ENCODE results near the gene SEC22B.
"Not testable (repeated sequence)": the region's sequence is repeated elsewhere in the genome, so short reads cannot be mapped to it uniquely, and the experiment has no call there.

The SEC22B gene

GRCh38 chr1:120144169-120144568 is 32.2 kb downstream of the SEC22B start:
- H3K27ac ChIP-seq (ENCODE audit: insufficient read depth in 1 of 2, low read depth in 1 of 2, low read length in 2 of 2, poor library complexity in 1 of 2, severe bottlenecking in 2 of 2); POLR2A ChIA-PET: not testable (repeated sequence)
- WGBS (ENCODE audit: insufficient coverage): no CpG with 5 or more reads among the region's 2 CpGs

GRCh38 chr1:120143334-120143733 is 33.0 kb downstream of the SEC22B start:
- H3K27me3 ChIP-seq (replicated peaks in 2 of 5; ENCODE audit: control insufficient read depth in 4 of 5, insufficient read depth in 5 of 5, low read length in 4 of 5); H3K27ac ChIP-seq (ENCODE audit: insufficient read depth in 1 of 2, low read depth in 1 of 2, low read length in 2 of 2, poor library complexity in 1 of 2, severe bottlenecking in 2 of 2); CTCF ChIA-PET; H3K4me3 ChIP-seq (ENCODE audit: control insufficient read depth in 1 of 7, extremely low read depth in 1 of 7, insufficient read depth in 4 of 7, low read depth in 2 of 7, low read length in 6 of 7); H3K9me3 ChIP-seq (ENCODE audit: control extremely low read depth in 1 of 5, control insufficient read depth in 4 of 5, insufficient read depth in 2 of 5, low read depth in 1 of 5, low read length in 4 of 5); H3K36me3 ChIP-seq (ENCODE audit: control insufficient read depth in 4 of 4, insufficient read depth in 4 of 4, low read length in 3 of 4); POLR2A ChIA-PET: not testable (repeated sequence)
- peak in 2 of 3 donors; percentile 35 to 56 for DNase-seq
- no CpG with 5 or more reads among the region's 3 CpGs for WGBS (ENCODE audit: insufficient coverage)
- H3K4me1 ChIP-seq (ENCODE audit: control extremely low read depth in 1 of 4, control insufficient read depth in 4 of 4, insufficient read depth in 4 of 4, low read length in 3 of 4): peaks cover 3 to 25% (median 10%) of the 10 kb centered on the region in 4 experiments

More at GRCh38 chr1:120144169-120144568, 32.2 kb downstream of the SEC22B start:
- H3K36me3 ChIP-seq (ENCODE audit: control insufficient read depth in 4 of 4, insufficient read depth in 4 of 4, low read length in 3 of 4); H3K4me3 ChIP-seq (ENCODE audit: control insufficient read depth in 1 of 7, extremely low read depth in 1 of 7, insufficient read depth in 4 of 7, low read depth in 2 of 7, low read length in 6 of 7); H3K9me3 ChIP-seq (ENCODE audit: control extremely low read depth in 1 of 5, control insufficient read depth in 4 of 5, insufficient read depth in 2 of 5, low read depth in 1 of 5, low read length in 4 of 5); DNase-seq; CTCF ChIA-PET; H3K27me3 ChIP-seq (replicated peaks in 2 of 5; ENCODE audit: control insufficient read depth in 4 of 5, insufficient read depth in 5 of 5, low read length in 4 of 5): not testable (repeated sequence)
- peaks cover 3 to 25% (median 10%) of the 10 kb centered on the region in 4 experiments for H3K4me1 ChIP-seq (ENCODE audit: control extremely low read depth in 1 of 4, control insufficient read depth in 4 of 4, insufficient read depth in 4 of 4, low read length in 3 of 4)

GRCh38 chr1:120142512-120143263 is 33.6 kb downstream of the SEC22B start:
- H3K9me3 ChIP-seq (ENCODE audit: control extremely low read depth in 1 of 5, control insufficient read depth in 4 of 5, insufficient read depth in 2 of 5, low read depth in 1 of 5, low read length in 4 of 5); H3K27me3 ChIP-seq (replicated peaks in 2 of 5; ENCODE audit: control insufficient read depth in 4 of 5, insufficient read depth in 5 of 5, low read length in 4 of 5); H3K27ac ChIP-seq (ENCODE audit: insufficient read depth in 1 of 2, low read depth in 1 of 2, low read length in 2 of 2, poor library complexity in 1 of 2, severe bottlenecking in 2 of 2); CTCF ChIA-PET; H3K36me3 ChIP-seq (ENCODE audit: control insufficient read depth in 4 of 4, insufficient read depth in 4 of 4, low read length in 3 of 4); POLR2A ChIA-PET: not testable (repeated sequence)
- Histone ChIP-seq H3K4me1 (ENCODE audit: control extremely low read depth in 1 of 4, control insufficient read depth in 4 of 4, insufficient read depth in 4 of 4, low read length in 3 of 4) (peaks cover 3 to 25% (median 10%) of the 10 kb centered on the region in 4 experiments), H3K4me3 (ENCODE audit: control insufficient read depth in 1 of 7, extremely low read depth in 1 of 7, insufficient read depth in 4 of 7, low read depth in 2 of 7, low read length in 6 of 7) (peak overlapping the region in 1 of 7 experiments; percentile 38)
- WGBS (ENCODE audit: insufficient coverage): no CpG with 5 or more reads among the region's 14 CpGs
- peak; percentile 66 to 93 (median 90) for DNase-seq

GRCh38 chr1:120141865-120142264 is 34.5 kb downstream of the SEC22B start:
- H3K27me3 ChIP-seq (replicated peaks in 2 of 5; ENCODE audit: control insufficient read depth in 4 of 5, insufficient read depth in 5 of 5, low read length in 4 of 5); POLR2A ChIA-PET; CTCF ChIA-PET; H3K27ac ChIP-seq (ENCODE audit: insufficient read depth in 1 of 2, low read depth in 1 of 2, low read length in 2 of 2, poor library complexity in 1 of 2, severe bottlenecking in 2 of 2); H3K4me3 ChIP-seq (ENCODE audit: control insufficient read depth in 1 of 7, extremely low read depth in 1 of 7, insufficient read depth in 4 of 7, low read depth in 2 of 7, low read length in 6 of 7); H3K9me3 ChIP-seq (ENCODE audit: control extremely low read depth in 1 of 5, control insufficient read depth in 4 of 5, insufficient read depth in 2 of 5, low read depth in 1 of 5, low read length in 4 of 5); H3K36me3 ChIP-seq (ENCODE audit: control insufficient read depth in 4 of 4, insufficient read depth in 4 of 4, low read length in 3 of 4); DNase-seq: not testable (repeated sequence)
- peaks cover 3 to 25% (median 10%) of the 10 kb centered on the region in 4 experiments for H3K4me1 ChIP-seq (ENCODE audit: control extremely low read depth in 1 of 4, control insufficient read depth in 4 of 4, insufficient read depth in 4 of 4, low read length in 3 of 4)

GRCh38 chr1:120140656-120141265 is 35.6 kb downstream of the SEC22B start:
- H3K36me3 ChIP-seq (ENCODE audit: control insufficient read depth in 4 of 4, insufficient read depth in 4 of 4, low read length in 3 of 4); DNase-seq; CTCF ChIA-PET; H3K27me3 ChIP-seq (replicated peaks in 2 of 5; ENCODE audit: control insufficient read depth in 4 of 5, insufficient read depth in 5 of 5, low read length in 4 of 5); H3K4me3 ChIP-seq (ENCODE audit: control insufficient read depth in 1 of 7, extremely low read depth in 1 of 7, insufficient read depth in 4 of 7, low read depth in 2 of 7, low read length in 6 of 7); H3K9me3 ChIP-seq (ENCODE audit: control extremely low read depth in 1 of 5, control insufficient read depth in 4 of 5, insufficient read depth in 2 of 5, low read depth in 1 of 5, low read length in 4 of 5); POLR2A ChIA-PET; H3K27ac ChIP-seq (ENCODE audit: insufficient read depth in 1 of 2, low read depth in 1 of 2, low read length in 2 of 2, poor library complexity in 1 of 2, severe bottlenecking in 2 of 2): not testable (repeated sequence)
- WGBS (ENCODE audit: insufficient coverage): no CpG with 5 or more reads among the region's 1 CpG
- peaks cover 3 to 25% (median 10%) of the 10 kb centered on the region in 4 experiments for H3K4me1 ChIP-seq (ENCODE audit: control extremely low read depth in 1 of 4, control insufficient read depth in 4 of 4, insufficient read depth in 4 of 4, low read length in 3 of 4)

GRCh38 chr1:120136086-120136485 is 40.2 kb downstream of the SEC22B start:
- H3K4me3 ChIP-seq (ENCODE audit: control insufficient read depth in 1 of 7, extremely low read depth in 1 of 7, insufficient read depth in 4 of 7, low read depth in 2 of 7, low read length in 6 of 7); H3K36me3 ChIP-seq (ENCODE audit: control insufficient read depth in 4 of 4, insufficient read depth in 4 of 4, low read length in 3 of 4); CTCF ChIA-PET; H3K4me1 ChIP-seq (ENCODE audit: control extremely low read depth in 1 of 4, control insufficient read depth in 4 of 4, insufficient read depth in 4 of 4, low read length in 3 of 4); H3K27me3 ChIP-seq (replicated peaks in 2 of 5; ENCODE audit: control insufficient read depth in 4 of 5, insufficient read depth in 5 of 5, low read length in 4 of 5); POLR2A ChIA-PET; H3K27ac ChIP-seq (ENCODE audit: insufficient read depth in 1 of 2, low read depth in 1 of 2, low read length in 2 of 2, poor library complexity in 1 of 2, severe bottlenecking in 2 of 2); H3K9me3 ChIP-seq (ENCODE audit: control extremely low read depth in 1 of 5, control insufficient read depth in 4 of 5, insufficient read depth in 2 of 5, low read depth in 1 of 5, low read length in 4 of 5); DNase-seq: not testable (repeated sequence)
- WGBS (ENCODE audit: insufficient coverage): no CpG with 5 or more reads among the region's 1 CpG

GRCh38 chr1:120133928-120134325 is 42.4 kb downstream of the SEC22B start:
- H3K4me1 ChIP-seq (ENCODE audit: control extremely low read depth in 1 of 4, control insufficient read depth in 4 of 4, insufficient read depth in 4 of 4, low read length in 3 of 4); H3K27ac ChIP-seq (ENCODE audit: insufficient read depth in 1 of 2, low read depth in 1 of 2, low read length in 2 of 2, poor library complexity in 1 of 2, severe bottlenecking in 2 of 2); H3K4me3 ChIP-seq (ENCODE audit: control insufficient read depth in 1 of 7, extremely low read depth in 1 of 7, insufficient read depth in 4 of 7, low read depth in 2 of 7, low read length in 6 of 7); CTCF ChIA-PET; DNase-seq; H3K9me3 ChIP-seq (ENCODE audit: control extremely low read depth in 1 of 5, control insufficient read depth in 4 of 5, insufficient read depth in 2 of 5, low read depth in 1 of 5, low read length in 4 of 5); H3K36me3 ChIP-seq (ENCODE audit: control insufficient read depth in 4 of 4, insufficient read depth in 4 of 4, low read length in 3 of 4); H3K27me3 ChIP-seq (replicated peaks in 2 of 5; ENCODE audit: control insufficient read depth in 4 of 5, insufficient read depth in 5 of 5, low read length in 4 of 5); POLR2A ChIA-PET: not testable (repeated sequence)

Data from common myeloid progenitor, CD34-positive (primary cell).